ENCODE measurements around the gene ENPP3. TPM values are rescaled to one million over a fixed set of nuclear protein-coding genes. Genes with fewer than 3 reads are reported as not detected.

ENPP3 gene
- total and polyA plus RNA-seq, 9 of the 15 experiments (the other 6 are each of a cell fraction or from before 2014, with no cell fraction given): 14.0 to 32.8 (median 21.6) TPM

- TF ChIP-seq HMBOX1 (IDR thresholded peaks at IDR 0.05) (peak; percentile 76), POLR2AphosphoS5 (IDR thresholded peaks at IDR 0.05; ENCODE audit: control insufficient read depth, insufficient read depth, low read depth, low read length) (peak; percentile 92), ZMIZ1 (IDR thresholded peaks at IDR 0.05; ENCODE audit: low read depth in 2 of 2, low read length in 2 of 2) (peak in 1 of 2 experiments; percentile 82; a peak in 1 of 4 replicates), ZNF140 (CRISPR knock-in tag; IDR thresholded peaks at IDR 0.05) (no peak), TAF1 (IDR thresholded peaks at IDR 0.05; ENCODE audit: control insufficient read depth, extremely low read depth, insufficient read depth, low read length, severe bottlenecking) (peak; percentile 31), LEF1 (IDR thresholded peaks at IDR 0.05) (peak; percentile 96), FOXM1 (IDR thresholded peaks at IDR 0.05; ENCODE audit: low read depth) (peak; percentile 75), FOXM1 (CRISPR knock-in tag; IDR thresholded peaks at IDR 0.05; ENCODE audit: low read depth) (no peak), DPF2 (IDR thresholded peaks at IDR 0.05) (peak; percentile 97), FOSL1 (tag; conservative IDR thresholded peaks at IDR 0.05) (peak; percentile 30; the same call in 1 of the 2 replicates), SOX6 (IDR thresholded peaks at IDR 0.05) (peak; percentile 86), TRIM28 (IDR thresholded peaks at IDR 0.05) (peak; percentile 42; the same call in 1 of the 2 replicates), FOXO4 (CRISPR knock-in tag; IDR thresholded peaks at IDR 0.05) (no peak), EHMT2 (IDR thresholded peaks at IDR 0.05) (peak; percentile 42; the same call in 1 of the 2 replicates), ZNF699 (CRISPR knock-in tag; IDR thresholded peaks at IDR 0.05; ENCODE audit: insufficient replicate concordance) (no peak), MBD2 (IDR thresholded peaks at IDR 0.05; ENCODE audit: borderline replicate concordance, low read depth) (peak; percentile 42; the same call in 1 of the 2 replicates)
These were observed 9.2 kb downstream of the ENPP3 start (continued) for GRCh38 chr6:131646249-131646670.
